GM18505 (cell line): ENCODE results near the gene CCDC191.
A peak's percentile ranks its signal among the peaks of the same experiment; 100 is the strongest.

Source experiments
- ATAC-seq: cut with Tn5 transposase; IDR thresholded peaks from one replicate; pipeline ENCODE4 v1.9.1; 2021; ENCODE audit not compliant: unreplicated experiment
- POLR2A ChIP-seq: IDR thresholded peaks from 4 replicates; pipeline ENCODE4 v1.6.1; 2011; ENCODE audit warnings: borderline replicate concordance; ENCODE audit not compliant: insufficient read depth, insufficient read length; ENCODE audit errors: extremely low read depth

CCDC191 gene

DNA sequence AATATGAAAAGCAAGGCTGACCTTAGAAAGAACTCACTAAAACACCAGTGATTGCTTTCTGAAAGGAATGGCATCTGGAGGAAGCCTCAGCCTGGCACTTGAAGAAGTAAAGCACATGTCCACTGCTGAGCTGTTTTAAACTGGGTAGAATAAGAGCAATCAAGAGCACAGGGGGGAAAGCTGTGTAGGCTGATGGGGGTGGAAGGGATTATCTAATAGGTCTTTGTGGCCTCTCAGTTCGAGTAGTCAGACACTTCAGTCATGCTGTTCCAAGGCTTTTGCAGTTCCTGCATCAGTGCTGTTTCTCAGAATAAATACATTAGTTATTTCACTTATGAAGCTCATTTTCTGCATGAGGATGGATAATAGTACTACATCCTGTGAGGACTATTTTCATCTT, 22.6 kb downstream of the CCDC191 start:
- no peak for TF ChIP-seq POLR2A
- no peak for ATAC-seq

DNA sequence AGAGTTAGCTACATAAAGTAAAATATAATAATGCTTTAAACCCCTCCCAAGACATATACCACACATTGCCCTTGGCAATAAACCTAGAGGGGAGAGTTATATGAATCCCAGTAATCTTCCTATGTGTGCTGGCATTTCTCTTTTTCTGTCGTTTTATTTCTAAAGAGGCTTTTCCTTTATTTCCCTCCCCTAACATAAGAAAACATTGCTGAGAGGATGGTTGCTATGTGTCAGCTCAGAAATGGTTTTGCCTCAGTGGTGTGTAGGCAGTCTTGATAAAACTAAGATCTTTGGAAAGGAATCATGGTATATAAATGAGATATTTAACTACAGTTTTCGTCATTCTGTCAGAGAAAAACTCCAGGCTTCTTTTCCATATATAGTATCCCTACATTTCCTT, 30.0 kb downstream of the CCDC191 start:
- no peak for TF ChIP-seq POLR2A
- ATAC-seq = no peak

DNA sequence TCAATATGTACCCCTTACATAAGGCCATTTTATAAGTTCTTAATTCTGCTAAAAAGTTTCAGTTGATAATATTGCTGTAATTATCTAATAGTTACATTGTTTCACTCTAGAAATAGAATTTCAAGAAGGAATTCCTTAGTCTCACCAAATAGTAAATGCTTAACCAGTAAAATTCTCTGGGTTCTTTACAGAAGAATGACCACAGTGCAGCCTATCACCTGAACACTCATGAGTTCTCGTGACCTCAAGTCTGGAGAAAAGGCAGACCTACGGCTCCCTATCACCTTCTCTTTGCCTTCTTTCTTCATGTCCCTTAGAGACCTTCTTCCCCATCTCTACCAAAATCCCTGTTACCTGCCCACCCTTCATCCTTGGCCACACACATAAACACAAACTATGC, 30.9 kb downstream of the CCDC191 start:
- no peak for TF ChIP-seq POLR2A
- no peak for ATAC-seq

DNA sequence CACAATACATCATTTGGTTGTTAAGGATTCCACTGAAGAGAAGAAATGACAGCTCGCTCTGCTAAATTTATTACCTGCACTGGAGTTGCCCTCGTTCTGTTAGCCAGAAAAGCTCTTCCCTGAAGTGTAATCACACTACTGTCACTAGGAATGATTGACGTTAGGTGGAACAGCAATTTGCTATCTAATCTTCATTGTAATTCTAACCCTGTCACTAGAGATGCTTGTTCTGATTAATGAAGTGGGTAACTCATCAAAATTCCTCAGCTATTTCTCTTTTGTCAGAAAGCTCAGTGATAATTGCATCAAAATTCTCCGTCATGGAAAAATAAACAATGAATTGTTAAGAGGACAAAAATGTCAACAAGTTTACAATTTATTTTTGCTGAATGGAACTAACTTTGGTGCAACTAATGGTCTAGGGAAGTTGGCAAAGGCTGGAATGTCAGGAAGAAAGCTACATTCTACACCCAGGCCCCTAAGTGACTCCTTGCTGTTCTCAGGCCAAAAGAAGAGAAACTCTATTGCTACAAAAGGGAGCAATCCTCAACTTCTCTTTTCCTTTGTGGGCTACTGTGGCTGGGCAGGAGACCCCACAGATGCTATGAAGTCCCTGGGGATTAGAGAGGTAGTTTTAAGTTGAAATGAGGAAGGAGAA, 34.1 kb downstream of the CCDC191 start:
- no peak for ATAC-seq
- TF ChIP-seq POLR2A = no peak

DNA sequence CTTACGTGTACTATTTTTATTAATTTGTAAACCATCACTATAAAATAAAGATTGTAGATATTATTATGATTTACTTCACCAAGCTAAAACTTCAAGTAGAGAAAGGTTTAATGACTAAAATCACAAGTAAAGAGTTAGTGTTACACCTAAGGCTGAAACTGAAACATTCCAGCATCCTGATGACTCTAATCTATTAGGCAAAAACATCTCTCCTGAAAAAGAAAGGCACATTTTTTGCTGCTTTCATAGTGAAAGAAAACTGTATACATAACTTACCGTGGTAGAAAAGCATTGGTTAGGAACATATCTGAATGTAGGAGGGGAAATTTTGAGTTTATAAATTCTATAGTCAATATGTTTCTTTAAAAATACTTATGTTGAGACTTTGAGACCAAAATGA, 35.4 kb downstream of the CCDC191 start:
- ATAC-seq = no peak
- no peak for TF ChIP-seq POLR2A

DNA sequence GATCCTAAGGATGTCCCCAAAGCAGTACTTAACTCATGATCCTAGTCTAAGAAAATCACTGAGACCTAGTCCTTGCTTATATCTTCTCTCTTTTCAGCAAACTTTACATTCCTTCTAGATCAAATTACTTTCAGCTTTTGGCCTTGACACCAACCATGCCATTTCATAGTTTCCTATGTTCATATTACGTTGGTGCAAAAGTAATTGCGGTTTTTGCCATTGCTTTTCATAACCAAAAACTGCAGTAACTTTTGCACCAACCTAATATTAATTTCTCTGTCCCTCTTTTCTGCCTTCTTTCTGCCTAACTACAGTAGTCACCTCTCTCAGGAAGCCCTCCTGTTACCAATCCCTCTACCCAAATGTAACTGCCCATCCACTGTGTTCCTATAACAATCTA, 36.8 kb downstream of the CCDC191 start:
- TF ChIP-seq POLR2A = no peak

DNA sequence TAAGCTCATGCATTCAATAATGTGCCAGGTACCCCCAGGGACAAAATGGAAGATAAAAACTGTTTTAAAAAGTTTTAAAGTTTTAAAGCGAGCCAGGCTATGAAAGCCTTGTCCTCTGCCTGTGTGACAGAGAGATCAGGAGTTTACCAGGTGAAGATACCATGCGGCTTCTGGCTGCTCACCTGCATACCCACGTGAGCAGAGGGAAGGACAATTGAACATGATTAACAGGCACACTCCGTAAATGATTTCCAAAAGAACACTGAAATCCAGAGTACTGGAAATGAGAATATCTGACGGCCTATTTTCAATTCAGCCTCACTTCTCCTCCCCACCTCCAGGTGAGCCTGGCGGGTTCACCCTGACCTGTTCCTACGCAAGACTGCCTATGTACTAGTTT, 42.1 kb downstream of the CCDC191 start:
- TF ChIP-seq POLR2A = no peak

More for the DNA sequence above, 36.8 kb downstream of the CCDC191 start:
- ATAC-seq = no peak

DNA sequence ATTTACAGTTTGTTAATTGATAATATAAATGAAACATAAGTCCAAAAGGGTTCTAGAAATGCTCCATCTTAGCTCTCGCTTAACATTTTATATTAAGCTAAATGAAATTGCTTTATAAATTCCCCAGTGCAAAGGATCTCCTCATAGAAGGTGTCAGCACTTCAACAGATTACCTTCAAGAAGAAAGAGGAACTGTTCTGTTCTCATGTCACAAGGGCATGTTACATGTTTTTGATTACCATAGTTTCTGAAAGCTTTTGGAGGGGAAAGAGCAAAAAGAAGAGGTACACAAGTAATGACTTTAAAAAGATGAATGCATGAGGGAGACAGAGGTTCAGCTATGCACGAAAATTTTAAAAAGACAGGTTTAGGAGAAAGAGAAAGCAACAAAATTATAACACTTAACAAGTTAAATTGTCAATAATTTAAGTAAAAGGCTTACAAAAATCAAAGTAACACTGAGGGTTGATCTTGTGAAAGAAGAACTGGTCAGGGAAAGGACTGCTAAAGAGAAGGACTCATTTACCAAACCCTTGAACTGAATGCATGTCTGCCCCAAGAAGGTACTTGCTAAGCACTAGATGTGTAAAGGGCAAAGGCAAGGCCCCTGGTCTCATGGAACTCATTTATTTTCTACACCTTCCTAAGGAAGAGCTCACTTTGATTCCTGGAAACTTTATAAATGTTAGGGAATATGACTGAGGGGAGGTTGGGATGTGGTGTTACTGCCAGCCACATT, 45.1 kb downstream of the CCDC191 start:
- TF ChIP-seq POLR2A = no peak
- peak; percentile 89 for ATAC-seq

More for the DNA sequence above, 42.1 kb downstream of the CCDC191 start:
- no peak for ATAC-seq

DNA sequence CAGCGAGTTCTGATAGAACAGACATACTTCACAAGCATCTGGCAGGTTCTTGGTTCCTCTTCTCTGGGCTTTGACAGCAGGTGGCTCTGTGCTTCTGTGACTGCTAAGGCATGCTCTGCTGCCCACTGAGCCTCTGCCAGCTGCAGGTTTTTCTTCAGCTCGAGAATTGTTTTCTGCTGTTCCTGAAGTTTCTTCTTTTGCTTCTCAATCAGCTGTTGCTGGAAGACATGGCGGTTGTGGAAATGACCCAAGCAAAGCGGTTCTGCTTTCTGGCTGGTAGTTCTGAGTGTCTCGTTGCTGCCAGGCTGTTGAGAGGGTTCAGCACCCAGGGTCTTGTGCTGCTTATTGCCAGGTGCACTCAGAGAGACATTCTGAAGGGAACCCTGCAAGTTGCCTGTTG, 50.8 kb downstream of the CCDC191 start:
- TF ChIP-seq POLR2A = no peak
- ATAC-seq = peak; percentile 100

DNA sequence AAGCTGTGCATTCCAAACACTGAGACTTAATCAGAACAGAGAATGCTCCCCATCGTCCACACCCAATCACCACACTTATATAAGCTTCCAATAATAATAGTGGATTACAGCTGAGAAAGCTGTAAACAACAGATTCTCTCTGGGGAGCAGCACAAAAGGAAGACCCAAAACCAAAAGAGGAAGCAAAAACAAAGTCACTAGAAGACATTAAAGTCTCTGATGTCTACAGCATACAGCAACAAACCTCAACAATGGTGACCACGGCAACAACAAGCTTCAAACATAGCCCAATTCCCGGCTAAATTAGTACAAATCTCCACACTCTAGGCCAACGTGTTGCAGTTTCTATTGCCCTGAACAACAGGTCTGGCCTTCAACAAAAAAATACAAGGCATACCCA, 70.8 kb downstream of the CCDC191 start:
- ATAC-seq = no peak

DNA sequence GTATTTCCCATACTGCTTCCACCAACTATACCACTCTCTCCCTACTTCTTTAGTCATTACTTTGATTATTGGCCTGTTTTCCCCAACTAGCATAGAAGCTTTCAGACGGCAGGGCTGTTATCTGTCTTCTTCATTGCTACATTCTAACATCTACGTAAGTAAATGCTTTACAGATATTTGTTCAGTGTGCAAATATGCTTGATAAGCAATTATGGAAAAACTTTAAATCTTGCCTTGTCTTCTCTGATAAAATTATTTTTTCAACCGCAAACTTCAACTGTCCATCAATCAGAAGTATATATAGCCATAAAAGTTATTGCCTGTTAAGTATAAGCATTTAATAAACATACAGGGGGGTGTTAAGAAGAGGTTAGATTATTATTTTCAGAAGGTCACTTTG, 72.8 kb downstream of the CCDC191 start:
- no peak for TF ChIP-seq POLR2A
- no peak for ATAC-seq

More for the DNA sequence above, 70.8 kb downstream of the CCDC191 start:
- TF ChIP-seq POLR2A = no peak

DNA sequence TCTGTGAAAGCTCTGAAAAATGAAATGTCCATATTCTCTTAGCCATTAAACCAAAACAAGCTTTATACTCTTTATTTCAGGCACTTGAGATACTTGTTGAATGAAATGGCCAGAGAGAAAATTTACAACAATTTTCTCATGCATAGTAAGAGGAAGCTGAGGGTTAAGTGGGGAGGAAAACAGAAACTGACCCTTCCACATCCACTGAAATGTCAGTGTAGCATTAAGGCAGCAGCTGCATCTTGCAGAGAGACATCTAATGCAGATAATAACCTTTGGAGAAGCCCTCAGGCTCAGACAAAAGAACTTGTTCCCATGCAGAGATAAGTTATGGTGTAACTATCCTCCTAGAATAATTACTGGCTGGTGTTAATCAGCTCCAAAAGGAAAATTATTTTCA, 74.5 kb downstream of the CCDC191 start:
- ATAC-seq = no peak
- no peak for TF ChIP-seq POLR2A

DNA sequence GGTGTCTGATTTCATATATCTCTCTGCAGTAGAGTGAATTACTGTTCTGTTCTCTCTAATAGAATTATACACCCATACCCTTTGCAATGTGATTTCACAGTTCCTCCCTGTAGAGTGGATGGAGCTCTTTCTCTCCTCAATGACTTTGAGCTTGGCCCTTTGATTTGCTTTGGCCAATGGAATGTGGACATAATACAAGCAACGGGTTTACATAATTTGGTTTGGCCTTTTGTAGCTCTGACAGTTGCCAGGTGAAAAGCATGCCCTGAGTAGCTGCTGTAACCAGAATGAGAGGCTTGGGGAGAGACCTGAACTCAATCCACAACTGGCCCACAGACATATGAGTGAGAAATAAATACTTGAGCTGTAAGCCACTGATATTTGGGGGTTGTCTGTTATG, 76.4 kb downstream of the CCDC191 start:
- no peak for ATAC-seq

DNA sequence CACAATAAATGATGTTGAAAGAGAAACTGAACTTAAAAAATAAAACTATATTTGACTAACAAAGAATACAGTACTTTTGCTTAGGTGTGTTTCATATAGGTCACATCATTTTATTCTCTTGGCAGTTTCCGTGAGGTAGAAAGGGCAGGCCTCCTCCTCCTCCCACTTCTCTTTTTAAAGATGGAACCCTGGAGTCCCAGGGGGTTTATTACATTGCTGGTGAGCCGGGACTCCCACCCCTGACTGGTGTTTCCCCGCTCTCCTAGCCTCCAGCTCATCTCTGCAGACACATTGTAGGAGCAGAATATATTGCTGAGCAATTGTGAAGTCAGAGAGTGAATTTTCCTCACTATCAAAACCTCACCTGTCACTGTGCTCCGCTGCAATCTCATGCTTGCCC, 78.5 kb downstream of the CCDC191 start:
- no peak for ATAC-seq
- TF ChIP-seq POLR2A = no peak

More for the DNA sequence above, 76.4 kb downstream of the CCDC191 start:
- TF ChIP-seq POLR2A = no peak

DNA sequence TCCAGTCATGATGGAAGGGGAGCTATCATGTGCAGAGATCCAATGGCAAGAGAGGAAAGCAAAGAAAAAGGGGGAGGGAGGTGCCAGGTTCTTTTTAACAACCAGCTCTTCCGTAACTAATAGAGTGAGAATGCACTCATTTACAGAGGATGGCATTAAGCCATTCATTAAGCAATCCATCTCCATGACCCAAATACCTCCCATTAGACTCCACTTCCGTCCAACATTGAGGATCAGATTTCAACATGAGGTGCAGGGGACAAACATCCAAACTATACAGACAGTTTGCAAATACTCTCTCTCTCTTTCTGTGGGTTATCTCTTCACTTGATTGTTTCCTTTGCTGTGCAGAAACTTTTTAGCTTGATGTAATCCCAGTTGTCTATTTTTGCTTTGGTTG, 87.3 kb downstream of the CCDC191 start:
- ATAC-seq = no peak
- no peak for TF ChIP-seq POLR2A

DNA sequence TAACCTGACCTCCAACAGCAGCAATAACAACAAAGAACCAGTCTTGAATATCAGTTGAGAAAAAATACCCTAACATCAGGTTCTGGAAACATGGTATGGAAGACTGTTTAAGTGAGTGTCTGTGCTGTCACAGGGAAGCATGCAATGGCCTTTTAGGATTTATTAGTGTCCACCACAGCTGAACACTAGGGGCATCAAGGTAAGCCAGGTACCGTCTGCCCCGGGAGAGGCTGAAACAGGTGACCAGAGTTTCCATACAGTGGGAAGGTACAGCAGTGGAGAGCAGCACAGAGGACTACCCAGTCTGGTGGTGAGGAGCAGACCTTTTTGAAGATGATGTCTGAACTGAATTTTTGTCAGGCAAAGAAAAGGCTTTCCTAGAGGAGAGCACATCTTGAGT, 90.2 kb downstream of the CCDC191 start:
- no peak for TF ChIP-seq POLR2A
- no peak for ATAC-seq
